CD4-positive, alpha-beta T cell treated with Interleukin-21 for 1 hour (primary cell): Measurements from ENCODE around the gene KLF16.
A peak's percentile ranks its signal among the peaks of the same experiment; 100 is the strongest.

Source experiments
- DNase-seq: peaks from one replicate; pipeline ENCODE4 v3.0.0-alpha.2; 2020

The KLF16 gene

GRCh38 chr19:1854039-1854541 lies 9.3 kb downstream of the KLF16 start:
- no peak for DNase-seq

GRCh38 chr19:1853295-1854038 lies 9.9 kb downstream of the KLF16 start:
- peak; percentile 85 for DNase-seq

DNA sequence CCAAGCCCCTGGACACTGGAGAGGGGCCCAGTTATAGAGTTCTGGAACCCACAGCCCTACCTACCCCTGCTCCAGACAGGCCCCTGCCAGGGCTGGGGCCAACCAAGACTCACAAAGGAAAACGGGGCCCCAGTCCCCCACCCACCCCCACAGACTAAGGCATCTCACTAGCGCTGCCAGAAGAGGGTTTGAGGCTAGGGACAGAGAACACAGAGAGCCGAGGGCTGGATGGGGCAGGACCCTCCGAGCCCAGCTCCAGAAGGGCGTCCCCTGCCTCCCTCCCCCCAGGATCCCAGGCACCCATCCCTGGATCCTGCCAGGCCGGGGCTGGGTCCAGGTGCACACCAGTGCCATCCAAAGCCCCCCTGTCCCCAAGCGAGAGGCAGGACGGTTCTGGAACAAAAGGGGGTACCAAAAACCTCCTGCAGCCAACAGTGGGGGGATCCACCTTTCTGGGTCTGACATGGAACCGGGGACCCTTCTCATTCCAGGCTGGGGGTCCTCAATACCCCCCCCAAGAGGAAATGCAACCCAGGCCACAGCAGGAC lies 10.7 kb downstream of the KLF16 start:
- DNase-seq, result no peak

- DNase-seq, result peak; percentile 70
Observed at GRCh38 chr19:1851654-1852580, 11.5 kb downstream of the KLF16 start.

DNA sequence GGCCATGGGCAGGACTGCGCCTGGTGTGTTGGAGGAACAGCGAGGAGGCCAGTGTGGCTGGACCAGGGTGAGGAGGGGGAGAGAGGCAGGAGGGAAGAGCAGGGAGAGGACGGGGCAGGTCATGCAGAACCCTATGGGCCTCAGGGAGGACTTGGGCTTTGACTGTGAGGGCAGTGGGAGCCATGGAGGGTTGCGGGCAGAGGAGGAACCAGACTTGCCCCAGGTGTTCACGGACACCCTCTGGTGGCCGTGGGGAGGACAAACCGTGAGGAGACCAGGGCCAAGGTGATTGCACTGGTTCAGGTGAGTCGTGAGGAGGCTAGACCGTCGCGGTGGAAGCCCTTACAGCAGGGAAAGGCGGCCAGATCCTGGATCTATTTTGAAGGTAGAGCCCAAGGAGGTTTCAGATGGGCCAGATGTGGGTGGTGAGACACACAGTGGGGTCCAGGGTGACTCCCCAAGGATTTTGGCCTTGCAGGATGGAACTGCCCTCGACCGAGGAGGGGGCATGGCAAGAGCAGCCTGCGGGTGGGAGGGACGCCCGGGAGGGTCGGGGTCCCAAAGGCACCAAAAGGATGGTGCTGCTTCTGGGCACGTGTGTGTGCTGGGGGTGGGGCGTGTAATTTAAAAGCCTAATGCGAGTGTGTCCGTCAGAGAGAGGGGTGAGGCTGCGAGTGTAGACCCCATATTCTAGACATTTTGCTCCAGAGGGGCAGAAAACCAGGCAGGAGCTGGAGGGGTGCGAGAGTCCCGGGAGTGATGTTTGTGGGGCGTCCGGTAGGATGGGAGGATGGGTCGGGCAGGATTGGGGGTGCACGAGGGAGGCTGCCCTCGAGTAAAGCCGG lies 12.3 kb downstream of the KLF16 start:
- peak; percentile 31 for DNase-seq

GRCh38 chr19:1849886-1850398 lies 13.4 kb downstream of the KLF16 start:
- DNase-seq, result no peak

GRCh38 chr19:1849132-1849474 lies 14.3 kb downstream of the KLF16 start:
- DNase-seq, result no peak

- peak; percentile 98 for DNase-seq
Observed at GRCh38 chr19:1848399-1849131, 14.8 kb downstream of the KLF16 start, which contains the start of gene REXO1. Gene REXO1, minus strand, starts transcription at chr19:1848483. Its CDS starts 125 bp downstream, at chr19:1848358.

DNA sequence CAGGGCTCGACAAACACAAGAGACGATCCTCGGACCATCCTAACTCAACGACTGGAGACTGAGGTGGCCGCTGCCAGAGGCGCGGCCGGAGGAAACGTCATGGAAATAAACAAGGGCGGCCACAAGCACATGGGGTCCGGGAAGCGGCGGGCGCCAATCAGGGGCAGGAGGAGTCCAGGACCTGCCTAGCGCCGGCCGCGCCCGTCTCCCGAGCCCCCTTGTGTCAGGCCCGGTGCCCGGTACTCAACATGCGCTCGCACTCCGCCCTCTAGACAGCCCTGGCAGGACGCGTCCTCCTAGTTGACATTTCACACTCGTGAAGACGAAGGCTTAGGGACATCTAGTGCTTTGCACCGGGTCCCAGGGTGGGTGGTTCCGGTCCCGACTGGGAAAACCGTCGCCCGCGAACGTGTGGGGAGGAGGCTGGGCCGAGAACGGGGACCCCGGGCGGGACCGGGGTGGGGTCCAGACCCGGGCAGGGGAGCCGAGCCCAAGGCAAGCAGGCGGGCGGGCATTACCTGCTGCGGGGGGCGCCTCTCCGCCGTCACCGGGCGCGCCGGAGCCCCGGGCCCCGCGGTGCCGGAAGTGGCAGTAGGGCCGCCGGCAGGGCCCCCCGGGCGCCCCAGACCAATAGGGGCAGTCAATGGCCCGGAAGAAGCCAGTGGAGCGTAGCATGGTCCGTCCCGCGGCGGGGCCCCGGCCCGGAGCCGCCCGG lies 15.5 kb downstream of the KLF16 start:
- no peak for DNase-seq

DNA sequence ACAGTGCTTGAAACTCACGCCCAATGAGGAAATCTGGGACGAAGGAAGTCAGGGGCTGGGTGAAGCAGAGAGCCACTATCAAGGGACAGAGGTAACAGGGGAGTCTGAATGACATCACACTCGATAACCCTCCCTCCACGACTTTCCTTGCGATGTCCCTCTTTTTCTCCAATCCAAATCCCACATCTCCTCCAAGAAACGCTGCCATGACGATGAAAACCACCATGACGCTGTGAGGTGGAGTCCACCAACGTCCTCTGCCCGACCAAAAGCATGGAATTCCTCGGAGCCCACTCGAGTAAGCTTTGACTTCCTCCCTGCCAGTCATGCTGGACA lies 16.1 kb downstream of the KLF16 start:
- DNase-seq, result no peak

GRCh38 chr19:1846517-1847204 lies 16.7 kb downstream of the KLF16 start:
- DNase-seq, result no peak

- DNase-seq, result no peak
Observed at GRCh38 chr19:1845642-1846041, 17.7 kb downstream of the KLF16 start.

DNA sequence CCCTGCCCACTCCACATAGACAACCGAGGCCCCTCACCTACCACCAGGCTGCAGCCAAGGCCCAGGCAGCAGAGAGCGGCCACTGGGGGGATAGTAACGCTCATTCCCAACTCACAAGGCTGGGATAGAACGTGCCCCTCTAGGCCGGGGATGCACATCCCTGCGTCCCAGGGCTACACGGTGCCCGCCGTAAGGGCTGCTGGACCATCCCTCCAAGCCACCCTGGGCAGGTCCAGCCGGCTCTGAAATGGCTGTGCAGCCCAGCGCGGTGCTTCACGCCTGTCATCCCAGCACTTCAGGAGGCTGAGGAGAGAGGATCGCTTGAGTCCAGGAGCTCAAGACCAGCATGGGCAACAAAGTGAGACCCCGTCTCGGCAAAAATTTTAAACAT lies 18.3 kb downstream of the KLF16 start:
- no peak for DNase-seq

DNA sequence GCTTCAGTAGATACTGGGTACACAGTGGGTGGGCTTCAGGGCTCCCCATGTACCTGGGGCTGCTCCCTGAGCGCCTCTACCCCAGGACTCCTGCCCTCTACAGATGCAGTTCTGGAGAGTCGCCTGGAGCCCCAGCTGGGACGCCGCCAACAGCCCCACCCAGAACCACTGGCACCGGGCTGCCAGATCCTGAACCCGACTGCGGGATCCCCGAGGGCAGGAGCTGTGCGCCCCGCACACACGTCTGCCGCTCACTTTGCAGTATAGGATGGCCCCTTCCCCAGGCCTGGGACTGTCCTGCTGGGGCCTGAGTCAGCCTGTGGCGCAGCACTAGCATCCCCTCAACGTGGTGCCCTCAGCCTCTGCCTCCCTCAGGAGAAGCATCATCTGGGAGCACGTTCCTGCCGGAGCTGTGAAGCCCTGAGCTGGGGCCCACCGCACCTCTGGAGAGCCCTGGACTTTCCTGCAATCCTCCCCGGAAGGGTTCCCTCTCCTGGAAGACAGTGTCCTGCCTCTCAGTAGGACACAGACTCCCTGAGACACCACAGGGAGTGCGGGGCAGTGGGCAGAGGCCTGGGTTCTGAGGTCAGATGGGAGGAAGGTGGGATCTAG lies 18.8 kb downstream of the KLF16 start:
- no peak for DNase-seq

- DNase-seq, result no peak
Observed at GRCh38 chr19:1843646-1844394, 19.6 kb downstream of the KLF16 start.

GRCh38 chr19:1843116-1843515 lies 20.3 kb downstream of the KLF16 start:
- DNase-seq, result no peak

DNA sequence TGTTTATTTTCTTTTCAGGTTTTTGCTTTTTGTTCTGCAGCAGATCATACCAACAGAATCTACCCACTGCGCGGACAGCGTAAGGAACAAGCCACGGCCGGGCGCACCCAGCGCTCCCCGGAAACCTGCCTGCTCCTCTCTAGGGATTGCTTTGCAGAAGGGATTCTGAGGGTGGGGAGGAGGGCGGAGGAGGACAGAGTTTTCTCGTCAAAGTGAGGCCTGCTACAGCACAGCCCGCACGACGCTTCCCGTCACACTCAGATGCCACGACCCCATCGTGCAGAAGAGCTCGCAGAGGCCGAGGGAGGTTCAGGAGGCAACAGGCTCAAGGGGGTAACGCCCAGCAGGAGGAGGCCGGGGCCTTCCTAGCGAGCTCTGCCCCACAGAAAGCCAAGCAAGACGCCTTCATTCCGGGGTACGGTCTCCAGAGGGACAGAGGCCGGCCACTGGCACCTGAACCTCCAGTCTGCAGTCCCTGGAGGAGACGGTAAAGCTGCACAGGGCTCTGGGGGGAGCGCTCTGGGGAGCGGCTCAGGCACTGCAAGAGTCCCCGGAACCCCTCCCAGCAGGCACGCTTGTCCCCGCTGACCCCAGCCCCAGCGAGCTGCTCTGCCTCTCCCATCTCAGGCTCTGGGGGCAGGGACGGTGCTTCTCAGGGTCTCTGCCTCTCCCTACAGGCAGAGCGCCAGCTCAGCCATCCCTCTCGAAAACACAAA lies 22.0 kb downstream of the KLF16 start:
- no peak for DNase-seq

GRCh38 chr19:1840541-1841115 lies 22.8 kb downstream of the KLF16 start:
- no peak for DNase-seq
